H9 (cell line): ENCODE data around the gene ARHGAP15. TPM values are rescaled to one million over a fixed set of nuclear protein-coding genes. Genes with fewer than 3 reads are reported as not detected.

Experiments
- DNase-seq: peaks from one replicate; pipeline ENCODE4 v3.0.0-alpha.2; 2017
- H2AFZ ChIP-seq: one replicate; pipeline ENCODE4 v1.6.1; 2013; ENCODE audit warnings: mild to moderate bottlenecking, low read length, control low read depth, moderate library complexity
- H2AK5ac ChIP-seq: 2 replicates; pipeline ENCODE4 v1.6.1; 2013; ENCODE audit warnings: low read length, control low read depth, mixed read lengths; ENCODE audit not compliant: insufficient read length
- H2BK120ac ChIP-seq: one replicate; pipeline ENCODE4 v1.6.1; 2013; ENCODE audit warnings: low read depth, mild to moderate bottlenecking, low read length, control low read depth, inconsistent platforms; ENCODE audit not compliant: poor library complexity, severe bottlenecking
- H2BK12ac ChIP-seq: 2 replicates; pipeline ENCODE4 v1.6.1; 2013; ENCODE audit warnings: low read length, control low read depth, mixed read lengths, low read depth; ENCODE audit not compliant: insufficient read length
- H2BK15ac ChIP-seq: 2 replicates; pipeline ENCODE4 v1.6.1; 2013; ENCODE audit warnings: low read depth, low read length, control low read depth
- H2BK20ac ChIP-seq: one replicate; pipeline ENCODE4 v1.6.1; 2013; ENCODE audit warnings: low read depth, mild to moderate bottlenecking, low read length, control low read depth, inconsistent platforms; ENCODE audit not compliant: poor library complexity, severe bottlenecking
- H2BK5ac ChIP-seq: 2 replicates; pipeline ENCODE4 v1.6.1; 2013; ENCODE audit warnings: low read length, control low read depth, mixed read lengths; ENCODE audit not compliant: insufficient read length
- H3K14ac ChIP-seq: 2 replicates; pipeline ENCODE4 v1.6.1; 2013; ENCODE audit warnings: low read length, control low read depth; ENCODE audit not compliant: insufficient read depth
- H3K18ac ChIP-seq: 2 replicates; pipeline ENCODE4 v1.6.1; 2013; ENCODE audit warnings: low read depth, mild to moderate bottlenecking, mixed read lengths, low read length, control low read depth; ENCODE audit not compliant: insufficient read length
- H3K23ac ChIP-seq: 2 replicates; pipeline ENCODE4 v1.6.1; 2013; ENCODE audit warnings: low read length, control low read depth, mixed read lengths, low read depth; ENCODE audit not compliant: insufficient read length
- H3K23me2 ChIP-seq: 2 replicates; pipeline ENCODE4 v1.6.1; 2013; ENCODE audit warnings: low read depth, mild to moderate bottlenecking, mixed read lengths, low read length, control low read depth; ENCODE audit not compliant: insufficient read length, poor library complexity, severe bottlenecking
- H3K27ac ChIP-seq: 2 replicates; pipeline ENCODE4 v1.5.1; 2013; ENCODE audit warnings: low read length, control low read depth, mixed read lengths, low read depth; ENCODE audit not compliant: insufficient read length
- H3K27me3 ChIP-seq: 2 replicates; pipeline ENCODE4 v1.6.1; 2013; ENCODE audit warnings: low read length, control low read depth, inconsistent platforms; ENCODE audit not compliant: insufficient read depth
- H3K4ac ChIP-seq: 2 replicates; pipeline ENCODE4 v1.6.1; 2013; ENCODE audit warnings: low read depth, mild to moderate bottlenecking, control low read depth, inconsistent platforms, low read length, moderate library complexity
- H3K4me1 ChIP-seq: 2 replicates; pipeline ENCODE4 v1.6.1; 2013; ENCODE audit warnings: low read length, control low read depth, inconsistent platforms; ENCODE audit not compliant: insufficient read depth
- H3K4me2 ChIP-seq: 2 replicates; pipeline ENCODE4 v1.6.1; 2013; ENCODE audit warnings: low read length, control low read depth, mixed read lengths; ENCODE audit not compliant: insufficient read length, insufficient read depth
- H3K56ac ChIP-seq: 2 replicates; pipeline ENCODE4 v1.6.1; 2013; ENCODE audit warnings: low read depth, mild to moderate bottlenecking, mixed read lengths, low read length, control low read depth; ENCODE audit not compliant: insufficient read length
- H3K79me1 ChIP-seq: 2 replicates; pipeline ENCODE4 v1.6.1; 2013; ENCODE audit warnings: low read depth, mild to moderate bottlenecking, moderate library complexity, low read length, control low read depth, inconsistent platforms; ENCODE audit not compliant: insufficient read depth, poor library complexity, severe bottlenecking
- H3K79me2 ChIP-seq: 2 replicates; pipeline ENCODE4 v1.6.1; 2013; ENCODE audit warnings: low read length, control low read depth, inconsistent platforms; ENCODE audit not compliant: insufficient read depth
- H3K9ac ChIP-seq: 2 replicates; pipeline ENCODE4 v1.6.1; 2013; ENCODE audit warnings: low read length, control low read depth, mixed read lengths; ENCODE audit not compliant: insufficient read length; ENCODE audit errors: extremely low read depth
- H3K9me3 ChIP-seq: one replicate; pipeline ENCODE4 v1.6.1; 2013; ENCODE audit warnings: low read depth, low read length, inconsistent platforms; ENCODE audit not compliant: control insufficient read depth
- H3T11ph ChIP-seq: one replicate; pipeline ENCODE4 v1.6.1; 2013; ENCODE audit warnings: mild to moderate bottlenecking, low read length, control low read depth, inconsistent platforms
- H4K20me1 ChIP-seq: one replicate; pipeline ENCODE4 v1.6.1; 2013; ENCODE audit not compliant: control insufficient read depth, insufficient read length, insufficient read depth
- H4K5ac ChIP-seq: 2 replicates; pipeline ENCODE4 v1.6.1; 2013; ENCODE audit warnings: low read depth, mild to moderate bottlenecking, mixed read lengths, low read length, control low read depth; ENCODE audit not compliant: insufficient read length
- H4K8ac ChIP-seq: replicated peaks from 2 replicates; pipeline ENCODE4 v1.6.1; 2013; ENCODE audit warnings: low read length, control low read depth, mixed read lengths, low read depth; ENCODE audit not compliant: insufficient read length
- H4K91ac ChIP-seq: 2 replicates; pipeline ENCODE4 v1.6.1; 2013; ENCODE audit warnings: low read depth, mild to moderate bottlenecking, moderate library complexity, mixed read lengths, low read length, control low read depth; ENCODE audit not compliant: insufficient read length
- H3K27ac Mint-ChIP-seq, 3 experiments: 2 replicates in 2 of 3; 3 replicates in 1 of 3; pipeline ENCODE4 v1.8.0; 2020 to 2021; ENCODE audit warnings: mixed read lengths in 3 of 3, mild to moderate bottlenecking in 1 of 3, moderate library complexity in 1 of 3
- H3K27me3 Mint-ChIP-seq: 2 replicates; pipeline ENCODE4 v1.8.0; 2021; ENCODE audit warnings: low read depth, mild to moderate bottlenecking, moderate library complexity, mixed read lengths
- H3K36me3 Mint-ChIP-seq, 3 experiments: 2 replicates in 2 of 3; 3 replicates in 1 of 3; pipeline ENCODE4 v1.8.0; 2020 to 2021; ENCODE audit warnings: low read depth in 3 of 3, mixed read lengths in 3 of 3; ENCODE audit not compliant: insufficient read depth in 1 of 3
- H3K4me1 Mint-ChIP-seq, 2 experiments: 2 replicates each; pipeline ENCODE4 v1.8.0; 2020; ENCODE audit warnings: mixed read lengths in 2 of 2
- H3K4me3 Mint-ChIP-seq, 2 experiments: 2 replicates in 1 of 2; 3 replicates in 1 of 2; pipeline ENCODE4 v1.8.0; 2020 to 2021; ENCODE audit warnings: mild to moderate bottlenecking in 2 of 2, mixed read lengths in 2 of 2, moderate library complexity in 1 of 2
- H3K9me3 Mint-ChIP-seq, 2 experiments: 2 replicates in 1 of 2; 3 replicates in 1 of 2; pipeline ENCODE4 v1.8.0; 2020; ENCODE audit warnings: mild to moderate bottlenecking in 2 of 2, mixed read lengths in 2 of 2, moderate library complexity in 1 of 2
- CTCF ChIP-seq: fragments of 200-600 bp; sonication (generic); conservative IDR thresholded peaks from 3 replicates; pipeline ENCODE4 v1.8.0; 2021; ENCODE audit warnings: antibody characterized with exemption, mild to moderate bottlenecking
- WGBS: extraction: QIAGEN DNeasy Blood & Tissue Kit; methylation state at CpG from one replicate; pipeline ENCODE4 v1.1.7; 2013; ENCODE audit warnings: missing lambda C conversion rate, low lambda C conversion rate, mixed read lengths; ENCODE audit not compliant: insufficient read length; ENCODE audit errors: extremely low coverage; 5-methylcytosine and 5-hydroxymethylcytosine counted together
- total RNA-seq: library from RNA; stranded (reverse); gene quantifications from 2 replicates; pipeline ENCODE4 v1.2.1, GENCODE V29; 2021

Gene ARHGAP15
- total RNA-seq, 1 experiment from 2014 or later, result not detected

GRCh38 chr2:143401861-143402260 is 272.6 kb downstream of the ARHGAP15 start:
- no peaks in the 10 kb centered on the region for H3K27me3 ChIP-seq
- H2BK5ac ChIP-seq, result no peak overlapping the region
- H2BK120ac ChIP-seq, result no peak overlapping the region
- H2BK12ac ChIP-seq, result no peak overlapping the region
- H2BK15ac ChIP-seq, result no peak overlapping the region
- Mint-ChIP-seq H3K27ac (no peak overlapping the region), H3K27me3 (no peaks in the 10 kb centered on the region), H3K9me3 (no peaks in the 10 kb centered on the region), H3K4me3 (no peak overlapping the region), H3K36me3 (no peaks in the 10 kb centered on the region), H3K4me1 (peaks cover 3 to 5% of the 10 kb centered on the region in 2 experiments; a peak in 3 of 4 replicates)
- WGBS, result no CpG with 5 or more reads among the region's 2 CpGs
- no peaks in the 10 kb centered on the region for H4K20me1 ChIP-seq
- H4K91ac ChIP-seq, result no peak overlapping the region
- no peak overlapping the region for H4K5ac ChIP-seq
- no peak overlapping the region for H3K9ac ChIP-seq
- H3T11ph ChIP-seq, result no peak overlapping the region
- no peak overlapping the region for H2BK20ac ChIP-seq
- no peak overlapping the region for H3K56ac ChIP-seq
- no peak overlapping the region for H2AK5ac ChIP-seq
- H2AFZ ChIP-seq, result no peak overlapping the region
- H4K8ac ChIP-seq, result no peak overlapping the region
- H3K23ac ChIP-seq, result no peak overlapping the region
- no peaks in the 10 kb centered on the region for H3K79me2 ChIP-seq
- H3K79me1 ChIP-seq, result no peaks in the 10 kb centered on the region
- H3K14ac ChIP-seq, result no peak overlapping the region
- H3K4me2 ChIP-seq, result no peak overlapping the region
- no peaks in the 10 kb centered on the region; the same call in 1 of the 2 replicates for H3K4me1 ChIP-seq
- no peak for DNase-seq
- H3K27ac ChIP-seq, result no peak overlapping the region
- no peaks in the 10 kb centered on the region for H3K9me3 ChIP-seq
- no peak for TF ChIP-seq CTCF
- no peaks in the 10 kb centered on the region for H3K23me2 ChIP-seq
- no peak overlapping the region for H3K4ac ChIP-seq
- no peak overlapping the region for H3K18ac ChIP-seq
